HG02884 (cell line): ENCODE data around the gene CPHXL2.
A peak's percentile ranks its signal among the peaks of the same experiment; 100 is the strongest.

Experiments
- ATAC-seq: cut with Tn5 transposase; IDR thresholded peaks from one replicate; pipeline ENCODE4 v1.9.1; 2021; ENCODE audit warnings: mild to moderate bottlenecking, moderate library complexity; ENCODE audit not compliant: unreplicated experiment

The CPHXL2 gene

DNA sequence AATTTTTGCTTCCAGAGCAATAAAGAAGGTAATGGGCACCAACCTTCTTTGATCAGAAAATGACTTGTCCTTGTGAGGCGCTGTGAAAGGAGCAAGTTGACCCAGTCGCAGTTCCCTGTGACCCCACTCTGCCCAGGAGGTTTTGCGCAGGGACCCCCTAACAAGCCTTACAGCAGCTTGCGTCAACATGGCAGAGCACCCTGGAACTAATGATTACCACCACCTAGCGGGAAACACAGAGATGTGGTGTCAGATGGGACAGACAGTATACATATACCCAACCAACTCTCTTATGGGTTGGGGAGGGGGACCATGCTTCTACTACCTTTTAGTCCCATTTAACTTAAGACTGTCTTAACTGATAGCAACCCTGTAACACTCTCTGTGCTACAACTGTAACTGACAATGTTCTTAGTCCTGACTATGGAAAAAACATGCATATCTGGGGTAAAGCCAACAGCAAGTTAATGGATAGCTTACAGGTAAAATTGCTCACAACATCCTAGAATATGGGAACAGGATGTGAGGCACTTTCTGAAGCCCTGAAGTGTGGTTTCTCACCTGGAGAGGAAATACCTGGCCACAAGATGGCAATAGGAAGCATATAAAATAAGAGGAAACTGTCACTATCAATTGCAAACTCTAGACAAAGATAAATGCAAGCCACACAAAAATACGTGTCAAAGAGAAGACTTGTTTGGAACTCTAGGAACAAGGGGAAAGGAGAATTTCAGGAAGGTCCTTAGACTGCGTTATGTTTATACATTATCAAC lies 32.4 kb downstream of the CPHXL2 start:
- ATAC-seq: no peak

DNA sequence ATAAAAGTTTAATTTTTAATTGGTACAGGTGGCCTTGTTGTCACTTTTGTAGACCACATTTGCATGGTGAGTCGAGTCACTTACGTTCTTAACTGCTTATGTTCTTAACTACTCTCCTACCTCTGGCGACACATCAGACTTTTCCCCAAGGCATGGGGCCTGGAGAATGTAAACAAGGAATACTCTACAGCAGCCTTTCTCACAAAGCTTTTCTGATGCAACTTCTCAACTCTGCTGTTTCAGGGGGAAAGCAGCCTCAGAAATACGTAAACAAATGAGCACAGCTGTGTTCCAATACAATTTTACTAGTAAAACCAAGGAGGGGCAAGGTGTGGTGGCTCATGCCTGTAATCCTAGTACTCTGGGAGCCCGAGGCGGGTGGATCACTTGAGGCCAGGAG lies 36.2 kb downstream of the CPHXL2 start:
- no peak for ATAC-seq

DNA sequence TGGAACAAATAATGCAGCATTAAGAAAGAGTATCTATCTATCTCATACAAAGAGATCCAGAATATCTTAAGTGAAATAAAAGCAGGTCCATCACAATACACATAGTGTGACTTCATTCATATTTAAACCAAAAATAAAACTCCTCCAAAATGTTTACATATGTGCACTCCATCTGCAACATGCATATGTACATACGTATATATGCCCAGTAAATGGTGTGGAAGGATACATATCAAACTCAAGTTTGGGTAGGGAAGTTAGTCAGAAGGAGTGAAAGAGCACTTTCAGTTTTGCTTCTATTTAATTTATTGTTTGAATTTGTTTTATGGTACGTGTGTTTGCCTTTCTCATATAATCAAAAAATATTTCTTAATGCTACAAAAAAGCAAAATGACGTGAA lies 41.8 kb downstream of the CPHXL2 start:
- ATAC-seq: no peak

DNA sequence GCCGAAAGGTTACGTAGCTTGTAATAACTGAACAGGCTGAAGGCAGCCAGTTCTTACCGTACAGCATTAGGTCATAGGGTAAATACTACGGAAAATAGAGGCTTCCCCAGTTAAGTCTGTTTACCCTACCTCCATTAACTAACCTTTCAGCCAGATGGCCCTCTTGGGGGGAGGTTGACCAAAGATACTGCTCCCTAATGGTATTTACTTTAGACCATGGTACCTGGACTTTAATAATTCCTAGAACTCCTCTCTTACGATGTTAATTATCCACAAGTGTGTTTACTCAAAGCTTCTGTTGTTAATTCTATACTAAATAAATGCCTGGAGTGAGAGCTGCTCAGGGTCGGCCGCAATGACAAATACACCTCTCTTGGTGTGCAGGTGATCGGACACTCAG lies 44.0 kb downstream of the CPHXL2 start:
- ATAC-seq: no peak

DNA sequence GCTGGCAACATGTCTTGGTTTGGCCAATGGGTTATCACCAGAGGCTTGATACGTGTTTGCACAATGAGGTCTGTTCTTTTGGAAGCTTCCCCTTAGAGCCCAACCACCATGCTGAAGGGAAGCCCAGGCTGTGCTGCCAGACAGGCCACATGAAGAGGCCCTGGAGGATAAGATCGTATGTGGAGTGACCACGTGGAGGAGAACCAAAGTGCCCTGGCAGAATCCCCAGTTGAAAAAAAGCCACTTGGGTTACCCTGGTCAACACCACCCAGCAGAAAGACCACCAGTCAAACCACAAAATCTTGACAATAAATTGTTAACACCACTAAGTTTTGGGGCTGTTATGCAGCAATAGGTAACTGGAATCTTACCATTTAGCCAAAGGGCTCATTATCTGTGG lies 46.8 kb downstream of the CPHXL2 start:
- no peak for ATAC-seq

DNA sequence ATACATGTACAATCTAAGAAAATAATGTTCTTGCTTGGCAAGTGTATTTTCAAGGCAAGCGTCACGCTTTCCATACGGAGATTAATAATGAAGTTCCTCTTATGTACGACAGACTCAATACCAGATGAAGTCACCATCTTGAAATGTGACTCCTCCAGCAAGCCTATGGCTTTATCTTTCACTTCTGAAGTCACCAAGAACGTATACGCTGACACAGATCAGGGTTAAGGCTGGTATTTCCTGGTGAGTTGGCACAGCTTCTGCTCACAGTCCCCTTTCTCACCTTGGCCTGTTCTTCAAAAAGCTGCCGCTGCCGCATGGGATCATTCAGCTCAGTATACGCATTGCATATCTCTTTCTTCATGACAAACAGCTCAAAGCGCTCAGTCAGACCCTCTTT lies 47.7 kb downstream of the CPHXL2 start:
- ATAC-seq: no peak

DNA sequence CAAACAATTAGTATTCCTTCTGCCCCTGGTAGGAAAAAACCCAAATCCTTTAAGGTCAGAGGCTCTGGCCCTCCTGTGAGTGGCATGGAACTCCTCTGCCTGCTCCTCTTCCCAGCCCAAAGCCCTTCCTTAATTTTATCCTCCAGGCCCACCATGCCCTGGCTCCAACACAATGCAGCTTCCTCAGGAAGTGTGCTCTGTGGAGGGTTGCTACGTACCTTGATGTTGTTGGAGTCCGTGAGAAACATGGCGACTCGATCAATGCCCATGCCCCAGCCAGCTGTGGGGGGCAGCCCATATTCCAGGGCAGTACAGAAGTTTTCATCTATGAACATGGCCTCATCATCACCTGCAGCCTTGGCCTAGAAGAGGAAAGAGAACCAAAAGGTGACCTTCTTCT lies 48.5 kb downstream of the CPHXL2 start:
- no peak for ATAC-seq

DNA sequence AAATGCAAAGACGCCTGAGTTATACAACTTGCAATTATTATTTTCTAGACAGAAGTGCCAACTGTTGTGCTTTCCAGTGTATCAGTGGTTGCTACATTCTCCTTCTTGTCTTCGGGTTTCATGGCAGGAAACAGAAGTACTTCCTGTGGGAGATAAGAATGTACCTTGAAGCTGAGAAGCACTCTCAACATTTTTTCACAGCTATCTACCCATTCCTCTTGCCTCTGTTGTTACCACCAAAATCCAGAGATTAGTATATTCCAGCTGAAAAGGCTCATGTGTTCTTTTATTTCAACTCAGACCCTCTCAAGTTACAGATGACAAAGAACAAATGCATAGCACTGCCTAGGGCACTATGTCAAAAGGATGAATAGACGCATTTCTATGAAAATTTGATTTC lies 49.0 kb downstream of the CPHXL2 start:
- ATAC-seq: no peak

DNA sequence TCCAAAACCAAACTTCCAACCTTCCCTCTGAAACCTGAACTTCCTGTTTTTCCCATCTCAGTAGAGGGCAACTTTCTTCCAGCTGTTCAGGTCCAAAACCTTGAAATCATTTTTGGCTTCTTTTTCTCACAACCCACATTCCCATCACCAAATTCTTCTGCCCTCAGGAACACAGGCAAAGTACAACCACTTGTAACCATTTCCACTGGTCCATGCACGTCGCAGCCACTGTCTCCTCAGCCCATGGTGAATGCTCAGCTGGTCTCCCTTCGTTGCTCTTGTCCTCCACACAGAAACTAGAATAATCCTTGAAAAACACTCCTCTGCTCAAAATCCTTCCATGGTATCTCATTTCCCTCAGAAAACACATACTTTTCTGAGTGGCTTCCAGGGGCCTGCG lies 50.0 kb downstream of the CPHXL2 start:
- no peak for ATAC-seq

DNA sequence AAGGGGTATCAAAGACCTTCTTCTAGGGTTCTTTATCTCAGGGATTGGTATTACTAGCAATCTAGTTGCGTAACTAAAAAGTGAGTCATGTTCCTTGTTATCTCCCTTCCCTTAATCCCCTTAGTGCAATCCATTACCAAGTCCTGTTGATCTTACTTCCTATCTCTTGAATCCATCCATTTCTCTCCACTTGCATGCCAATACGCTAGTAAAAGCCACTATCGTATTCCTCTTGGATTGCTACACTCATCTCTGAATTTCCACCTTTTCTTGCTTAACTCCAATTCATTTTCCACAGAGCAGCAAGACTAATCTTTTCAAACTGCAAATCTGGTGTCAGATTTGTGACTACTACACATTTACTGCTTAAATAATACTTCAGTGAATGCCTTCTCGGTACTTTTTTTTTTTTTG lies 51.9 kb downstream of the CPHXL2 start:
- no peak for ATAC-seq

DNA sequence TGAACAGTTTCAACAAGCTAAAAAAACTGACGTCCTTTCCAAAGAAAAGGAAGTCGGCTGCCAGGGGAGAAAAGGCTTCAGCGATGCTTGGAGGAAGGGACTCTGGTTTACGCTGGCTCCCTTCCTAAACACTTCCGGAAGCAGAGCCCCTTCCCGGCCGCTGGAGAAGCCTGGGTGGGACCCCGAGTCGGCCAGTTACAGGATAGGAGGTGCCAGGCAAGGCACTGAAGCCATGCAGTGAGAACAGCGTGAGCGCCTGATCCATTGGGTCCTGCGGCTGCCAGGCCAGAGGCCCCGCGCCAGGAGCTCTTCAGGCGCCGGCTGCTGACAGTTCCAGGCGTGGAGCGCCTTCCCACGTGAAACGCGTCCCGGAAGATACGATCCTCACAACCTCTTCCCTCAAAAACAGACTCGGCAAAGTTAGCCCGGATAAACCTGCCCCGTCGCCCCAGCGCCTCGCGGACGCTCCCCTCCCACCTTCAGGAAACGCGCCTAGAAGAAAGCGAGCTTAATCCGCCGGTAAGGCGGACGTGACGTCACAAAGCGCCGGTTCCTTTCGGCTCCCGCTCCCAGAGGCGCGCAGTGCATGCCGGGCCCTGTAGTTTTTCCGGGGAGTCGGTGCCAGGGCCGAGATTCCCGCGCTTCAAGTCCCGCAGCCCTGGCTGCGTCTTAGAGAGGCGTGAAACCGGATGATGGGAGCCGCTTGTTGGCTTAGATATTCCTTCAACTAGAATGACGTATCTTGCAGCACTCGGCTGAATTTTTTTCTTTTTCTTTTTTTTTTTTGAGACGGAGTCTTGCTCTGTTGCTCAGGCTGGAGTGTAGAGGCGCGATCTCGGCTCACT lies 53.8 kb downstream of the CPHXL2 start, which contains the start of gene ADAT1:
TSS of gene ADAT1 (minus strand) at position 521 of the 845 bp plus-strand sequence. CDS start 2,482 bp downstream, outside the sequence.
- peak; percentile 93 for ATAC-seq

DNA sequence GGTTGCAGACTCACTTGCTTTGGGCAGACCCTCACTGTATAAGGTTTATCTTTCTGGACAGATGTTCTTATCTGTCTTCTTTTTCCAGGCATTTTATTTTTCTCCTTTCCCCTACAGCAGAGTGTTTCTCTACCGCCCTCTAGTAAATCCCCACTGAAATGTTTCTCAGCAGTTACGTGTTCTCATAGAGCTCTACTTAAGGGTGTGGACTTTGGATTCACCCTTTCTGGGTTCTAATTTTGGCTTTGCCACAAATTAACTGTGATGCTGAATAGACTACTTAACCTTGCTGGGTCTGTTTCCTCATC lies 55.7 kb downstream of the CPHXL2 start:
- ATAC-seq: no peak

DNA sequence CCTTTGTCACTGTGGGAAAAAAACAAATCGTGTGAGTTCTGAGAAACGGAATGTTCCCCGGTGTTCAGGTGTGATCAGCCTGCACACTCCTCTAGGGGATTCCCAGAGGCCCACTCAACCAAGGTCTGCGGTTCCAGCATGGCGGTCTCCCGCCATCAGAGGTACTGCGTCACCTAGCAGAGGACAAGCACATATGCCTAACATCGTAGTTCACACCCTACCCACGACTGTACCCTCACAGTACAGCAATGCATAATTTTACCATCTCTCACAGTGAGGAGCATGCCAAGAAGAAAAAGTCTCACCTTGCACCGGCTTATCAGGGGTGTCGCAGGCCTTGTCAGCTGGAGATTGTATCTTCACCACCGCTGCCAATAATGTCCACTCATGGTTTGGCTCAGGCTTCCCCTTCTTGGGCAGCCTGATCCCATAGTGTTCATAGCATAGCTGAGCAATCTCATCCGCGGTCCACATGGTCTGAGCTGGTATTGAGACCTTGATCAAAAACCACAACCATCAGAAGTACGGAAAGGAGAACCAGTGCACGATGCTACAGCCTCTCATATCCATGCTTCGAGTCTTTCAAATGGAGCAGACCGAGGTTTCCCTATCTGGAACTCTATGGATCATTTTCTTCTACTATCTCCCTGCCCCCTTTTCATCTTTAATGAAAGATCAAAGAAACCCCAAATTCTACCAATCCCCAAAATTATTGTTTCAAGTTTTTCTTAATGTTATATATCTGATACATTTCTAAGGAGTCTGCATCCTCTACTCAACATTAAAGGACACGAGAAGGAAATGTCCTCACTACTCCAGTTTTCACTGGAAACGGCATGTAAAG lies 56.3 kb downstream of the CPHXL2 start:
- ATAC-seq: no peak

DNA sequence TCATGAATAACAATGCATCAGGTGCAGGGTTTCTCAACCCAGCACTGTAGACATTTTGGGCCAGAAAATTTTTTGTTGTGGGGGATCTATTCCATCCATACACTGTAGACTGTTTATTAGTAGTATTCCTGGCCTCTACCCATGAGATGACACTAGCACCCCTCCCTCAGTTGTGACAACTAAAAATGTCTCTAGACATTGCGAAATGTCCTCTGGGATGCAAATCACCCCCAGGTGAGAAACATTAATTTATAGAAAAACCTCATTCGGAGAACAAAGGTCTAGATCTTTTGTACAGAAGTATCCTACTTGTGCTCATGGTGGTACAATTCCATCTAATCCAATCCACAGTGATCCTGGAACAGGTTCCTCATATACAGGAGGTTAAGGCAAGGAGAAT lies 58.0 kb downstream of the CPHXL2 start:
- no peak for ATAC-seq

DNA sequence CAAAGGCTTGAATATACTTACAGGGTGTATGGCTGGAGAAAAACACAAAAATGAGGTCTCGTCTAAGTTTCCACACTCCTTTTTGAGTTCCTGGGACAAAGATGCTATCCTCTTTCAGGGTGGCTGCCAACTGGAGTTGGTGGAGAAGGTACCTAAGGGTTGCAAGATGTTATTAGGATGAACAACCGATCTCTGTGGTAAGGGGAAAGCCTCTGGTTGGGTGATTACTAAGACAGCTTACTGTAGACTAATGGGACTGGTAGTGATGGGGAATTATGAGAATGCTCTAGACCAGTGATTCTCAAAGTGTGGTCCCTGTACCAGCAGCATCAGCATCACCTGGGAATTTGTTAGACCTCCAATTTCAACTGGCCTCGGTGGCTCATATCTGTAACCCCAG lies 59.7 kb downstream of the CPHXL2 start:
- ATAC-seq: no peak

DNA sequence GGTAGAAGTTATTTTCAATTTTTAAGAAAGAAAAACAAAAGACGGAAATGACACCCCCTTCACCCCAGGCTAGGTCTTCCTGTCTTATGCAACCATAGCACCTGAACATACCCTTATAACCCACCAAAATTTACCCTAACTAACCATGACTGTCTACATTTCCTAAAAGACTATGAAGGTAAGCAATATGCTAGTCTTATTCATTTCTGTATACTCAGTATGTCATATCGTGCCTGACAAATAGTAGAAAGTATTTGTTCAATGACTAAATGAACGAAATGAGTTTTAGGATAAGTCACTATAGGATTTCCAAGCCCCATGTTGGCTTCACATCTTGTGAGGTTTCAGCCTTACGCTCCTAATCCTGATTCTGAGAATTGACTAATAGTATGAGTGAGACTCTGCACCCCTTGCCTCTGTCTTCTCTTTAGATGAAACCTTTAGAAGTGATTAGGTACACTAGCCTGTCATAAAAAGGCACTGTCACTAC lies 60.2 kb downstream of the CPHXL2 start:
- peak; percentile 51 for ATAC-seq

DNA sequence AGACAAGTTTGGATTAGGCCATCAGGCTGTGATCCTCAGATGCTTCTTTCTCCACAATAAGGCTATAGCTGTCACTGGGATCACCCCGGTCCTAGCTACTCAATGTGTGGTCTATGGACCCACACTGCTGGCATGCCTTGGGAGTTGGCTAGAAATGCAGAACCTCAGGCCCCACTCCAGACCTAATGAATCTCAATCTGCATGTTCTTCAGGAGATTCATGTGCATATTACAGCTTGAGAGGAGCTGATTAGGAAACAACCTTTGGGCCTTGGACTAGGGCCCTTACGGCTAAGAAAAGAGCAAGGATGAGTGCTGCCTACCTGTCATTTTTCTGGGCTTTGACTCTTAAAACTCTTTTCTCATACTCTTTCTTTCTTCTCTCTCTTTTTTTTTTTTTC lies 61.2 kb downstream of the CPHXL2 start:
- ATAC-seq: no peak

DNA sequence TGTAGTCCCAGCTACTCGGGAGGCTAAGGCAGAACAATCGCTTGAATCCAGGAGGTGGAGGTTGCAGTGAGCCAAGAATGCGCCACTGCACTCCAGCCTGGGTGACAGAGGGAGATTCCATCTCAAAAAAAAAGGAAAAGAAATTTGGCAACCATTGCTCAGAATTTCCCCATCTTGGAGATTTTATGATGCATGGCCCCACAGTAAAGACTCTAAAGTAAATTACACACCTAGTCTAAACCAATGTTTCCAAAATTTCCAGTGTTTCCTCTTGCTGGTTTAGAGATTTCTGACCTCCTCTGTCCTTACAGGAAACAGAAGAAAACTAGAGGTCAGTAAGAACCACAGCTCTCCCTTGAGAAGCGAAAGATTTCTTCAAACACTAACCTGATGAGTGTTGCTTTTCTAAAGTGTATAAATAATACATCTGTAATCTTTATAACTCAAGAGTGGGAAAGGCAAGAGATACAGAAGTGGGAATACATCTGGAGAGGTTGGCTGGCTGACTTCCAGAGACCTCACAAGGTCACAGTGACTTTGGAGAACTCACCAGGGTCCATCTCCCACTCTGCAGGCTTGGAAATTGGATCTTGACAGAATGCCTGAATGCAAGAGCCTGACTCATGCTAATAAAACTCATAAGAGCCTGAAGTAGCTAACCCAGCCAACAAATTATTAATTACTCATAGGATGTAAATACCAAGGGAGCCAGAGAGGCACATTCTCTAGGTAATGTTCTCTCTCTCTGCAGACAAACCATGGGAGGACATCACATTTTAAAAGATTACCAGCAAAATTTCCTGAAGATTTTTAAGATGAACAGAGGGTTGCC lies 62.5 kb downstream of the CPHXL2 start:
- ATAC-seq: no peak
